Fibroblast of the aortic adventitia (primary cell): ENCODE measurements around the gene PLXNA2. TPM values are rescaled to one million over a fixed set of nuclear protein-coding genes. Genes with fewer than 3 reads are reported as not detected.

ENCODE experiments used
- DNase-seq: peaks from one replicate; pipeline ENCODE4 v3.0.0-alpha.2; 2010; ENCODE audit warnings: low read depth
- H3K4me3 ChIP-seq: 2 replicates; pipeline ENCODE4 v1.5.1; 2011; ENCODE audit warnings: low read depth, mild to moderate bottlenecking, control low read depth, low read length, moderate library complexity
- total RNA-seq: library from RNA; depleted of rRNA; stranded (reverse); fragments of >200 nt; gene quantifications from 2 replicates; pipeline ENCODE4 v1.2.3, GENCODE V29; 2012; ENCODE audit warnings: low replicate concordance
- TF ChIP-seq, protein P1 (sequence below): IDR thresholded peaks from 2 replicates; pipeline ENCODE4 v1.5.1; 2011; ENCODE audit warnings: mild to moderate bottlenecking, low read length, control low read depth, inconsistent platforms; ENCODE audit not compliant: insufficient read depth

PLXNA2 gene
- total RNA-seq, 1 donor, result 8.0 TPM

DNA sequence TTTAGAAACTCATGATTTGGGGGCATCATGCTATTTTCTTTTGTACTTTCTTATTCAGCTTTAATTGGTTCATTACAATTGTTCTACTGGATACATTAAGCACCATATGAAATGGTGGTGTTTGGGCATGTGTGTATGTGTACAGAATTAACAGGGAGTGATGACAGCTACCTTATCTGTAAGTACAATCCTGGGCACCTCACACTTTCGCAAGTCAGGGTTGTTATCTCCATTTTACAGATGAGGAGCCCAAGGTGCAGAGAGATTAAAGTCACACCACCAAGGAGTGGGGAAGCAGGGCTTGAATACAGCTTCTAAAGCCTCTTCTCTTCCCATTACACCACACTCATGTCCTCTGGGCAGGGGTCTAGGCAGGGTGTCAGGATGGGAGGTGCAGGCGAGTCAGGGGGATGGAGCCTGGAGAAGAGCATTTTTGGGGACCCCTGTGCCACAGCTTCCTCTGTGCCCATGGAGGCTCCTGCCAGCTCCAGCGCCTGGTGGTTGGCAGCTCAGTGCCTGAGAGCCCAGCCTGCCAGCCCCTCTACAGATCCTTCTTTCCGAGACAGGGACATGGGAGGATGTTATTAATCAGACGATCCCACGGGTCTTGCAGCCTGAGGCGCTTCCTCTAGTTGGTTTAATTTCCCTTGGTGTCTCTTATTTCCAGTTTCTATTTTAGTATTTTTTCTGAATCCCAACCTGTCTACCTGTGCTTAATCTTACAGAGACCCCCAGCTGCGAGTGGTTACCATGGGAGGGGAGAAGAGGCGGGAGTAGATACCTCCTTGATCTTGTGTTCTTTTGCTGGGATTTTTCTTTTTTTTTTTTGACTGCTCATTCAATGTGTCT is 207.0 kb downstream of the PLXNA2 start:
- TF ChIP-seq, protein P1, sequence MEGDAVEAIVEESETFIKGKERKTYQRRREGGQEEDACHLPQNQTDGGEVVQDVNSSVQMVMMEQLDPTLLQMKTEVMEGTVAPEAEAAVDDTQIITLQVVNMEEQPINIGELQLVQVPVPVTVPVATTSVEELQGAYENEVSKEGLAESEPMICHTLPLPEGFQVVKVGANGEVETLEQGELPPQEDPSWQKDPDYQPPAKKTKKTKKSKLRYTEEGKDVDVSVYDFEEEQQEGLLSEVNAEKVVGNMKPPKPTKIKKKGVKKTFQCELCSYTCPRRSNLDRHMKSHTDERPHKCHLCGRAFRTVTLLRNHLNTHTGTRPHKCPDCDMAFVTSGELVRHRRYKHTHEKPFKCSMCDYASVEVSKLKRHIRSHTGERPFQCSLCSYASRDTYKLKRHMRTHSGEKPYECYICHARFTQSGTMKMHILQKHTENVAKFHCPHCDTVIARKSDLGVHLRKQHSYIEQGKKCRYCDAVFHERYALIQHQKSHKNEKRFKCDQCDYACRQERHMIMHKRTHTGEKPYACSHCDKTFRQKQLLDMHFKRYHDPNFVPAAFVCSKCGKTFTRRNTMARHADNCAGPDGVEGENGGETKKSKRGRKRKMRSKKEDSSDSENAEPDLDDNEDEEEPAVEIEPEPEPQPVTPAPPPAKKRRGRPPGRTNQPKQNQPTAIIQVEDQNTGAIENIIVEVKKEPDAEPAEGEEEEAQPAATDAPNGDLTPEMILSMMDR, result no peak
- H3K4me3 ChIP-seq, result no peak overlapping the region
- no peak for DNase-seq

DNA sequence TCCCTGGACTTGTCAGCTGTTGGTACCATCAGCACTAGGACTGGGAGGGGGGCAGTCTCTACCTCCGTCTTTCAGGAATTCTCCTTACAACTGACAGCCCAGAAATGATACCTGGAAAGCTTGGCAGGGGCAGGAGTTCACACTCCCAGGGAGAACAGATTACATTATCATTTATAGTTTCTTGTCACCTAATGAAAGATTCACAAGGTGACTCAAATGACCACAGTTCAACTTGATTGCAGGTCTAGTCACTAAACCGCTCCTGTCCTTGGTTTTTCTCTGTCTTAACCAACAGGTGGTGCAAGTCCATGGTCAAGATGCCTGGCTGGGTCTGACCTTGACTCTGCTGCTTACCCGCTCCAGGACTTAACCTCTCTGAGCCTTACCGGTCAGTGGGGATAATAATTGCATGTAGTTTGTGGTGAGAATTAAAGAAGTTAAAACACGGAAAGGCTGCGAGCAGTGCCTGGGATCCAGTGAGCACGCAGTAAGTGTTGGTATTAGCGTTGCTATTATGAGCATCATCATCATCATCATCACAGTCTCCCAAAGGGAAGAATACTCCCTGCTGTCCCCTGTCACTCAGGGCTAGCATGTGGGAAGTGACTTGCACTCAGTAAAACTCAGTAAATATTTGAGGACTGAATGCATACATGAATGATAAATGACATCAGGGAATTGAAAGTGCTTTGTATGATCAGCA is 207.9 kb downstream of the PLXNA2 start:
- H3K4me3 ChIP-seq, result no peak overlapping the region
- peak; percentile 27 for DNase-seq
- TF ChIP-seq, protein P1, result peak; percentile 14

DNA sequence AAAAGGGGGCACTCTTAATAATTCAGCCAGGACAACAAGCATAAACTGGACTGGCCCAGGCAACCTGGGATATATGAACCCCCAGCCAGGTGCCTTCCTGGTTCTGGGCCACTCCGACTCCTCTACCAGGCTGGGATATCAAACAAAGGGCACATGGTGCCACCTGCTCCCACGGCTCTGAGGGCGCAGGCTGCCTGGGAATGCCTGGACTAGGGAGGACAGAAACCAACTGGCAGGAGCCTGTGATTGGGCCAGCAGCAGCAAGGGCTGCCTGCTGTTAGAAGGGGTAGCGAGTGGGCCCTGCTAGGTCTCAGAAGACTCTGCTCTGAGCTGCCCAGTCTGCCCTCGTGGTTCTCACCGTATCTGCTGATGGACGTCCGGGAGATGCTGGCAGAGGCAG is 210.0 kb downstream of the PLXNA2 start:
- TF ChIP-seq, protein P1, result no peak
- DNase-seq, result no peak
- H3K4me3 ChIP-seq, result no peak overlapping the region

DNA sequence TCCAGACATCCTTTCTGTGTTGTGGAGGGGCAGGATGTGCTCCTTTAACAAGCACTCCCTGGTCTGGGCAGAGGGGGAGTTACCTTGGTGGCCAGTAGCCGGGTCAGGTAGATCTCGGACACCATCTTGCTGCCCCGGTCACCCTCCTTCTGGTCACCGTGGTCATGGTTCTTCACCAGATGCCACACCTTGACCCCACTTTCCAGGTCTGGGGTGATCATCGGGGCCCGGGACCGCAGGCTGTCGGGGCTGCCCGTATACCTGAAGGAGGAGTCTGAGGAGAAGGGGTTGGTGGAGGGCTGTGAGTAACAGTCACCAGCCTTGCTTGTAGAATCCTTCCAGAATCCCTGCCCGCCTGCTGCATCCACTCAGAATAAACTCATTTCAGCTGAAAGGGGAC is 210.9 kb downstream of the PLXNA2 start:
- no peak for DNase-seq
- TF ChIP-seq, protein P1, result no peak
- H3K4me3 ChIP-seq, result no peak overlapping the region

DNA sequence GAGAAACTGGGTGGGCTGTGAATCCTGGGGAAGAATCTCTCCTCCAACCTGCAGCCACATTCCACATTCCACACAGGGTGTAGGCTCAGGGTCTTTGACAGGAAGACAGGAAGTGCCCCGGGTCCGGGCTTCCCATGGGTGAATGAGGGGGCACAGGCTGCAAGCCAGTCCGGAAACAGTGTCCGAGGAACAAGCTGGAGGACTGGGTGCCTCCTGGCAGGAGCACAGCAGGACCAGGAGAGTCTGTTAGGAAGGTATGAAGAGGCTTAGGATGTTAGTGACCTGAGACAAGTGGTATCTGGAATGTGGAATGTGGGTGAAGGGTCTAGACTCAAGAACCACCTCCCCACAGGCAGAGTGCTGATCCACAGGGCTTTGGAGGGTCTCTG is 212.3 kb downstream of the PLXNA2 start:
- no peak overlapping the region for H3K4me3 ChIP-seq
- DNase-seq, result no peak
- TF ChIP-seq, protein P1, result no peak

DNA sequence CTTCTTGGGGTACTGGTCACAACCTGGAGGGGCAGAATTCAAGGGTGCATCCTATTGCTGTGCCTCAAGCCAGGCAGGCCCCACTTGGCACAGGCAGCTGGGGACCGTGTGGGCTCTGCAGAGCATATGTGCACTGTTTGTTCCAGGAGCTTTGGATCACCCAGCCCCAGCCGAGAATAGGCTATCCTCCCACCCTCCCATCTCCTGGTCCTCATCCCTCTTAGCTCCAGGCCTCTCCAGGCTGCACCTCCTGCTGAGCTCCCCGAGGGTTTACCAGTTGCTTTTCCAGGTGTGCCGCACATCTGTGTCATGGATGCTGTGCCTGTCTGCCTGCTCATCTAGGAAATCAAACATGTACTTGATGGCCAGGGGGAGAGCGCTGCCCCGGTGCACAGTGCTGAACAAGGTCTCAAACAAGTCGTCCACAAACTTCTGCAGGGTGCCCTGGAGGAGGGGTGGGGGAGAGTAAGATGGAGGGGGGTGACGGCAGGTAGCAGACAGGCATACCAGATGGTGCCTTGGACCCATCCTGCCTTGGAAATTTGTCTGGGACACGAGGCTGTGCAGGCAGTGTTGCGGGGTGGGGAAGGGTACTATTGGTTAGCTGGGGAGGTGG is 212.8 kb downstream of the PLXNA2 start:
- TF ChIP-seq, protein P1, result no peak
- no peak overlapping the region for H3K4me3 ChIP-seq
- no peak for DNase-seq
